ENCODE measurements around the gene KRT17.

DNA sequence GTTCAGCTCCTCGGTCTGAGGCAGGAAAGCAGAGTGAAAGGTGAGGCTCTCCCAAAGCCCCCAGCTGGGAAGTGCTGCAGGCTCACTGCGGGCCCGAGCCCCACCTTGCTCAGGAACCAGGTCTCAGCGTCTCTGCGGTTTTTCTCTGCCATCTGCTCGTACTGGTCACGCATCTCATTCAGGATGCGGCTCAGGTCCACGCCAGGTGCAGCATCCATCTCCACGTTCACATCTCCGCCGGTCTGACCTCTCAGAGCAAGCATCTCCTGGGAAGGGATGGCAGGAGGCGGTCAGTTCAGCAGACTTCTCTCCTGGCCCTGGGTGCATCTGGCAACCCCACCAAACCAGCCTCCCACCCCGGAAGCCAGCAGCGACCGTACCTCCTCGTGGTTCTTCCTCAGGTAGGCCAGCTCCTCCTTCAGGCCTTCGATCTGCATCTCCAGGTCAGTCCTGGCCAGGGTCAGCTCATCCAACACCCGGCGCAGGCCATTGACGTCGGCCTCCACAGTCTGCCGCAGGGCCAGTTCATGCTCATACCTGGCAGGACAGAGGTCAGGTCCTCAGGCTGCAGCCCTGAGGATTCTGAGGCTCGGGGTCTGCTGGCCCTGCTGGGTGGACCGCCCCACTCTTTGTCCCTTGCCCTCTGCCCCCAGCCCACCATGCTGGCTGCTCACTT, 13.3 kb downstream of the KRT17 start:
- TF ChIP-seq MTA3 (IDR thresholded peaks at IDR 0.05; ENCODE audit: borderline replicate concordance) (no peak), ARNT (IDR thresholded peaks at IDR 0.05) (no peak)
- TF ChIP-seq, protein P1, sequence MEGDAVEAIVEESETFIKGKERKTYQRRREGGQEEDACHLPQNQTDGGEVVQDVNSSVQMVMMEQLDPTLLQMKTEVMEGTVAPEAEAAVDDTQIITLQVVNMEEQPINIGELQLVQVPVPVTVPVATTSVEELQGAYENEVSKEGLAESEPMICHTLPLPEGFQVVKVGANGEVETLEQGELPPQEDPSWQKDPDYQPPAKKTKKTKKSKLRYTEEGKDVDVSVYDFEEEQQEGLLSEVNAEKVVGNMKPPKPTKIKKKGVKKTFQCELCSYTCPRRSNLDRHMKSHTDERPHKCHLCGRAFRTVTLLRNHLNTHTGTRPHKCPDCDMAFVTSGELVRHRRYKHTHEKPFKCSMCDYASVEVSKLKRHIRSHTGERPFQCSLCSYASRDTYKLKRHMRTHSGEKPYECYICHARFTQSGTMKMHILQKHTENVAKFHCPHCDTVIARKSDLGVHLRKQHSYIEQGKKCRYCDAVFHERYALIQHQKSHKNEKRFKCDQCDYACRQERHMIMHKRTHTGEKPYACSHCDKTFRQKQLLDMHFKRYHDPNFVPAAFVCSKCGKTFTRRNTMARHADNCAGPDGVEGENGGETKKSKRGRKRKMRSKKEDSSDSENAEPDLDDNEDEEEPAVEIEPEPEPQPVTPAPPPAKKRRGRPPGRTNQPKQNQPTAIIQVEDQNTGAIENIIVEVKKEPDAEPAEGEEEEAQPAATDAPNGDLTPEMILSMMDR (IDR thresholded peaks at IDR 0.05 in 2 of 3, conservative IDR thresholded peaks at IDR 0.05 in 1 of 3; ENCODE audit: insufficient read depth in 2 of 3, low read depth in 1 of 3, low read length in 3 of 3), result no peak
